K562 (cell line): ENCODE measurements around the gene ITPK1. TPM values are rescaled to one million over a fixed set of nuclear protein-coding genes. Genes with fewer than 3 reads are reported as not detected.

Experiments
- ATAC-seq: fragments of 200-7000 bp; cut with Tn5 transposase; 3 replicates; pipeline ENCODE4 v1.9.1; 2020; ENCODE audit warnings: moderate library complexity
- BruUV-seq: library from RNA; stranded (reverse); fragments of 400-500 nt; replicated peaks from 2 replicates; lab custom pipeline; 2021; lab: Mats Ljungman, UMichigan
- CTCF ChIA-PET: fragments of 300-600 bp; formaldehyde crosslinking; extraction: SDS; loops from one replicate; lab custom pipeline; 2021; ENCODE audit warnings: low intra/inter-chr PET ratio; lab: Yijun Ruan, JAX
- POLR2A ChIA-PET: fragments of 300-600, 350-650 bp; sonication (Branson Sonifier 250); formaldehyde crosslinking; extraction: SDS; loops from one replicate; lab custom pipeline; 2021; ENCODE audit warnings: antibody characterized with exemption, inconsistent platforms; lab: Yijun Ruan, JAX
- DNase-seq, 4 experiments: peaks; one replicate each; pipeline versions ENCODE4 v3.0.0 to v3.0.0-alpha.2; 2011 to 2018; ENCODE audit warnings: low spot score in 3 of 4, mixed read lengths in 3 of 4; ENCODE audit errors: extremely low read depth in 1 of 4
- FAIRE-seq: peaks from 2 replicates; lab custom pipeline; 2011; peaks lifted over from hg19 to GRCh38; lab: Jason Lieb, UNC
- H2AFZ ChIP-seq: 2 replicates; pipeline ENCODE4 v1.6.0; 2011; ENCODE audit warnings: low read depth, low read length, control low read depth, inconsistent platforms
- H3K27ac ChIP-seq: fragments of 200-600 bp; 3 replicates; pipeline ENCODE4 v1.8.0; 2011; ENCODE audit warnings: low read depth, mild to moderate bottlenecking, control low read depth, inconsistent platforms, low read length, moderate library complexity, mixed read lengths; ENCODE audit errors: extremely low read depth
- H3K27me3 ChIP-seq, 2 experiments: fragments of 300-600 bp in 1 of 2; 2 replicates in 1 of 2; 3 replicates in 1 of 2; pipeline versions ENCODE4 v1.6.0 to v1.8.0; 2011; ENCODE audit warnings: inconsistent platforms in 2 of 2, low read length in 2 of 2, mild to moderate bottlenecking in 1 of 2, mixed read lengths in 1 of 2, moderate library complexity in 1 of 2; ENCODE audit not compliant: control insufficient read depth in 2 of 2, insufficient read depth in 2 of 2
- H3K36me3 ChIP-seq: fragments of 300-600 bp; 3 replicates; pipeline ENCODE4 v1.8.0; 2011; ENCODE audit warnings: mild to moderate bottlenecking, low read length, inconsistent platforms; ENCODE audit not compliant: control insufficient read depth, insufficient read depth
- H3K4me1 ChIP-seq, 2 experiments: fragments of 200-600 bp in 1 of 2; replicated peaks in 1 of 2; 2 replicates in 1 of 2; 3 replicates in 1 of 2; pipeline versions ENCODE4 v1.5.1 to v1.8.0; 2011; ENCODE audit warnings: inconsistent platforms in 2 of 2, low read length in 2 of 2, mild to moderate bottlenecking in 1 of 2, mixed read lengths in 1 of 2, moderate library complexity in 1 of 2; ENCODE audit not compliant: control insufficient read depth in 2 of 2, insufficient read depth in 2 of 2
- H3K4me2 ChIP-seq: 2 replicates; pipeline ENCODE4 v1.6.1; 2011; ENCODE audit warnings: low read length, control low read depth, inconsistent platforms, mixed read lengths; ENCODE audit not compliant: insufficient read depth
- H3K4me3 ChIP-seq: fragments of 200-600 bp; sonication (generic), shearing (Covaris generic); 2 replicates; pipeline ENCODE4 v1.5.1; 2016; ENCODE audit warnings: control low read depth, inconsistent platforms
- H3K79me2 ChIP-seq: fragments of 200-600 bp; 3 replicates; pipeline ENCODE4 v1.8.0; 2011; ENCODE audit warnings: low read length, inconsistent platforms; ENCODE audit not compliant: control insufficient read depth, insufficient read depth
- H3K9ac ChIP-seq, 2 experiments: 2 replicates each; pipeline versions ENCODE4 v1.6.0 to v1.6.1; 2011; ENCODE audit warnings: low read depth in 2 of 2, low read length in 2 of 2, control low read depth in 1 of 2, inconsistent platforms in 1 of 2, mild to moderate bottlenecking in 1 of 2, mixed read lengths in 1 of 2; ENCODE audit not compliant: insufficient read depth in 1 of 2
- H3K9me1 ChIP-seq: one replicate; pipeline ENCODE4 v1.6.0; 2011; ENCODE audit warnings: inconsistent platforms, mild to moderate bottlenecking, low read length, moderate library complexity; ENCODE audit not compliant: control insufficient read depth, insufficient read depth
- H3K9me3 ChIP-seq: replicated peaks from 2 replicates; pipeline ENCODE4 v1.5.1; 2011; ENCODE audit warnings: low read depth, low read length, inconsistent platforms; ENCODE audit not compliant: control insufficient read depth, insufficient read depth
- H4K20me1 ChIP-seq: replicated peaks from 2 replicates; pipeline ENCODE4 v1.6.1; 2011; ENCODE audit warnings: low read length, inconsistent platforms, mixed read lengths; ENCODE audit not compliant: control insufficient read depth, insufficient read depth
- CTCFL ChIP-seq: IDR thresholded peaks from 2 replicates; pipeline ENCODE4 v1.6.1; 2011; ENCODE audit warnings: borderline replicate concordance, low read depth, mild to moderate bottlenecking, moderate library complexity, low read length; ENCODE audit not compliant: insufficient read depth, poor library complexity, severe bottlenecking
- E2F6 ChIP-seq, 2 experiments: IDR thresholded peaks; 2 replicates each; pipeline ENCODE4 v1.6.1; 2011; ENCODE audit warnings: borderline replicate concordance in 1 of 2, control low read depth in 1 of 2, low read depth in 1 of 2, low read length in 1 of 2, mild to moderate bottlenecking in 1 of 2, mixed read lengths in 1 of 2, moderate library complexity in 1 of 2; ENCODE audit not compliant: insufficient read depth in 1 of 2, insufficient read length in 1 of 2, poor library complexity in 1 of 2, severe bottlenecking in 1 of 2; ENCODE audit errors: extremely low read depth in 1 of 2
- FIP1L1 ChIP-seq: fragments of 200-400 bp; formaldehyde crosslinking; IDR thresholded peaks from 2 replicates; pipeline ENCODE4 v1.6.1; 2018; ENCODE audit warnings: mild to moderate bottlenecking, low read depth, low read length; ENCODE audit not compliant: poor library complexity, severe bottlenecking
- GTF2B ChIP-seq: IDR thresholded peaks from 2 replicates; pipeline ENCODE4 v1.6.1; 2011; ENCODE audit not compliant: insufficient read length; ENCODE audit errors: extremely low read depth
- HEY1 ChIP-seq: fragments of 250-450 bp; sonication (Bioruptor Pico); IDR thresholded peaks from 2 replicates; pipeline ENCODE4 v1.5.0; 2020; ENCODE audit warnings: mild to moderate bottlenecking, moderate library complexity, borderline replicate concordance
- JUN ChIP-seq, 2 experiments: sonication (generic) in 1 of 2; formaldehyde crosslinking in 1 of 2; IDR thresholded peaks; 2 replicates each; pipeline versions ENCODE4 v1.6.1 to v1.8.0; 2012 to 2022; ENCODE audit warnings: borderline replicate concordance in 2 of 2, mild to moderate bottlenecking in 2 of 2, improper control_type of control experiment in 1 of 2, low read depth in 1 of 2, low read length in 1 of 2, missing genetic modification reagents in 1 of 2
- MCM2 ChIP-seq: fragments of 450-650 bp; IDR thresholded peaks from 2 replicates; pipeline ENCODE4 v1.6.1; 2017; ENCODE audit warnings: low read depth, mild to moderate bottlenecking
- MYNN ChIP-seq, 2 experiments: sonication (generic); formaldehyde crosslinking in 1 of 2; IDR thresholded peaks; 2 replicates each; pipeline versions ENCODE4 v1.5.0 to v1.6.1; 2016 to 2020; ENCODE audit warnings: antibody characterized with exemption in 1 of 2, missing genetic modification reagents in 1 of 2
- NFE2 ChIP-seq: IDR thresholded peaks from 2 replicates; pipeline ENCODE4 v1.6.1; 2014; ENCODE audit warnings: antibody characterized with exemption, low read depth
- TFE3 ChIP-seq: fragments of 450-650 bp; formaldehyde crosslinking; IDR thresholded peaks from 2 replicates; pipeline ENCODE4 v1.4.0; 2020; ENCODE audit warnings: mild to moderate bottlenecking, mixed read lengths
- ZNF551 ChIP-seq: fragments of 250-450 bp; sonication (Bioruptor Pico); IDR thresholded peaks from 2 replicates; pipeline ENCODE4 v1.5.0; 2021; ENCODE audit warnings: mild to moderate bottlenecking, moderate library complexity
- WGBS: fragments of 100-300 bp; shearing (Covaris generic); methylation state at CpG from one replicate; pipeline ENCODE4 v1.1.6; 2016; ENCODE audit warnings: low coverage, mixed read lengths; ENCODE audit not compliant: insufficient coverage; ENCODE audit errors: missing lambda C conversion rate; 5-methylcytosine and 5-hydroxymethylcytosine counted together
- in situ Hi-C: fragments of 300-500 bp; cut with MboI; formaldehyde crosslinking; loops from 4 replicates; pipeline ENCODE4 v1.15.0; 2018; ENCODE audit warnings: inconsistent platforms, mixed read lengths
- intact Hi-C: fragments of 100-400 bp; cut with micrococcal nuclease; formaldehyde crosslinking; loops from 2 replicates; pipeline ENCODE4 v1.14.2; 2022
- polyA plus RNA-seq, 8 experiments: library from polyadenylated mRNA; depleted of rRNA in 4 of 8; stranded (reverse) in 5 of 8; unstranded in 3 of 8; fragments of >200 nt; fragmentation: Nextera tagmentation in 2 of 8; fragmentation: Illumina TruSeq in 1 of 8; extraction: Ambion mirVana in 2 of 8; extraction: Trizol in 1 of 8; gene quantifications; 2 replicates each; pipeline versions ENCODE4 v1.2.1 to v1.2.3, GENCODE V29; 2011 to 2014; ENCODE audit warnings: inconsistent platforms in 1 of 8, missing spikeins in 1 of 8
- total RNA-seq, 7 experiments: library from RNA; depleted of rRNA in 6 of 7; stranded (reverse); fragments of >200 nt in 6 of 7; fragmentation: Illumina TruSeq in 2 of 7; extraction: Trizol in 2 of 7; gene quantifications; 2 replicates each; pipeline versions ENCODE4 v1.2.1 to v1.2.3, GENCODE V29; 2011 to 2021; ENCODE audit warnings: low replicate concordance in 1 of 7

Gene ITPK1
- total and polyA plus RNA-seq, 9 of the 15 experiments (the other 6 are each of a cell fraction or from before 2014, with no cell fraction given) = 1.2 to 39.2 (median 23.0) TPM

- CTCF ChIA-PET = no interaction called here
- H3K27me3 ChIP-seq = no peaks in the 10 kb centered on the region
- H3K79me2 ChIP-seq = peaks cover 4% of the 10 kb centered on the region; the same call in 1 of the 3 replicates
- H4K20me1 ChIP-seq = no peaks in the 10 kb centered on the region
- no peaks in the 10 kb centered on the region; a peak in 1 of 5 replicates for H3K4me1 ChIP-seq
- DNase-seq = no peak
- no peak overlapping the region for H2AFZ ChIP-seq
- in situ Hi-C loops (no loop called here), intact Hi-C loops (no loop called here)
- POLR2A ChIA-PET = interaction anchor here (0.6 kb wide), 1 partner anchor 10 kb away, joined by 3 read pairs; no protein-coding TSS in a partner anchor
- no peaks in the 10 kb centered on the region for H3K9me3 ChIP-seq
- H3K9me1 ChIP-seq = no peaks in the 10 kb centered on the region
- H3K4me2 ChIP-seq = no peak overlapping the region
- H3K9ac ChIP-seq = no peak overlapping the region
- FAIRE-seq = no peak
- BruUV-seq = no TSS peak
- TF ChIP-seq JUN (IDR thresholded peaks at IDR 0.05; ENCODE audit: borderline replicate concordance, low read depth, low read length) = no peak
- no peak for TF ChIP-seq JUN (CRISPR knock-in tag; IDR thresholded peaks at IDR 0.05; ENCODE audit: borderline replicate concordance)
- no peak for TF ChIP-seq MYNN (IDR thresholded peaks at IDR 0.05)
- TF ChIP-seq MYNN (CRISPR knock-in tag; IDR thresholded peaks at IDR 0.05) = no peak
- no peak for TF ChIP-seq GTF2B
- no peak for TF ChIP-seq ZNF551
- no peak for TF ChIP-seq CTCFL
- no peak for TF ChIP-seq TFE3 (CRISPR knock-in tag)
- no peak for TF ChIP-seq MCM2
- no peak for TF ChIP-seq FIP1L1
- TF ChIP-seq E2F6 (IDR thresholded peaks at IDR 0.05; ENCODE audit: borderline replicate concordance in 1 of 2, extremely low read depth in 1 of 2, insufficient read depth in 1 of 2, insufficient read length in 1 of 2, low read depth in 1 of 2, low read length in 1 of 2, poor library complexity in 1 of 2, severe bottlenecking in 1 of 2) = no peak
- TF ChIP-seq HEY1 (CRISPR knock-in tag) = no peak
- no peak for TF ChIP-seq NFE2
- H3K27ac ChIP-seq = no peak overlapping the region
- no peak for ATAC-seq
- H3K4me3 ChIP-seq = no peak overlapping the region
- H3K36me3 ChIP-seq = no peaks in the 10 kb centered on the region; the same call in 2 of the 3 replicates
- WGBS = 84% methylated on average over 9 of the region's 12 CpGs
These were observed 151.3 kb downstream of the ITPK1 start for GRCh38 chr14:92964124-92965109.
